ENCODE results near the gene CRTC1. TPM values are rescaled to one million over a fixed set of nuclear protein-coding genes. Genes with fewer than 3 reads are reported as not detected.

The CRTC1 gene
- total and polyA plus RNA-seq, 9 donors = 4.3 to 18.7 (median 14.7) TPM

- Histone ChIP-seq H3K9me3 (replicated peaks; ENCODE audit: control insufficient read depth, low read depth, low read length) (no peaks in the 10 kb centered on the region), H3K4me1 (ENCODE audit: control insufficient read depth, insufficient read depth, low read length) (peaks cover 41% of the 10 kb centered on the region), H3K27ac (ENCODE audit: low read length) (no peak overlapping the region), H3K36me3 (ENCODE audit: control insufficient read depth, insufficient read depth, low read length) (peaks cover 17% of the 10 kb centered on the region), H3K27me3 (ENCODE audit: control insufficient read depth, insufficient read depth, low read length) (no peaks in the 10 kb centered on the region), H3K4me3 (ENCODE audit: low read length) (no peak overlapping the region)
- no peak for DNase-seq
- 87% methylated on average over 22 of the region's 22 CpGs for WGBS (ENCODE audit: insufficient coverage)
These were observed 76.5 kb downstream of the CRTC1 start for GRCh38 chr19:18759995-18760426.

- H3K27ac ChIP-seq (ENCODE audit: low read length) = no peak overlapping the region
- H3K36me3 ChIP-seq (ENCODE audit: control insufficient read depth, insufficient read depth, low read length) = peaks cover 17% of the 10 kb centered on the region
- H3K4me1 ChIP-seq (ENCODE audit: control insufficient read depth, insufficient read depth, low read length) = peaks cover 41% of the 10 kb centered on the region
- whole genome bisulfite sequencing (ENCODE audit: insufficient coverage) = 70% methylated on average over 21 of the region's 27 CpGs
- no peaks in the 10 kb centered on the region for H3K27me3 ChIP-seq (ENCODE audit: control insufficient read depth, insufficient read depth, low read length)
- H3K4me3 ChIP-seq (ENCODE audit: low read length) = no peak overlapping the region
- H3K9me3 ChIP-seq (replicated peaks; ENCODE audit: control insufficient read depth, low read depth, low read length) = no peaks in the 10 kb centered on the region
- no peak for DNase-seq
These were observed 77.2 kb downstream of the CRTC1 start for GRCh38 chr19:18760440-18761383.

GRCh38 chr19:18761531-18762110 lies 78.1 kb downstream of the CRTC1 start:
- H3K4me1 ChIP-seq (ENCODE audit: control insufficient read depth, insufficient read depth, low read length) = peaks cover 41% of the 10 kb centered on the region
- H3K36me3 ChIP-seq (ENCODE audit: control insufficient read depth, insufficient read depth, low read length) = peaks cover 11% of the 10 kb centered on the region
- WGBS (ENCODE audit: insufficient coverage) = 73% methylated on average over 15 of the region's 16 CpGs
- H3K4me3 ChIP-seq (ENCODE audit: low read length) = no peak overlapping the region
- no peaks in the 10 kb centered on the region for H3K9me3 ChIP-seq (replicated peaks; ENCODE audit: control insufficient read depth, low read depth, low read length)
- H3K27me3 ChIP-seq (ENCODE audit: control insufficient read depth, insufficient read depth, low read length) = no peaks in the 10 kb centered on the region
- H3K27ac ChIP-seq (ENCODE audit: low read length) = peak overlapping the region; percentile 74
- DNase-seq = no peak

GRCh38 chr19:18762125-18763023 lies 78.9 kb downstream of the CRTC1 start:
- 26% methylated on average over 27 of the region's 35 CpGs for WGBS (ENCODE audit: insufficient coverage)
- Histone ChIP-seq H3K27ac (ENCODE audit: low read length) (peak overlapping the region; percentile 74), H3K4me3 (ENCODE audit: low read length) (no peak overlapping the region), H3K36me3 (ENCODE audit: control insufficient read depth, insufficient read depth, low read length) (peaks cover 7% of the 10 kb centered on the region), H3K27me3 (ENCODE audit: control insufficient read depth, insufficient read depth, low read length) (no peaks in the 10 kb centered on the region), H3K4me1 (ENCODE audit: control insufficient read depth, insufficient read depth, low read length) (peaks cover 44% of the 10 kb centered on the region), H3K9me3 (replicated peaks; ENCODE audit: control insufficient read depth, low read depth, low read length) (no peaks in the 10 kb centered on the region)
- peak; percentile 88 for DNase-seq

- H3K27me3 ChIP-seq (ENCODE audit: control insufficient read depth, insufficient read depth, low read length) = no peaks in the 10 kb centered on the region
- no peak overlapping the region for H3K4me3 ChIP-seq (ENCODE audit: low read length)
- no peaks in the 10 kb centered on the region for H3K9me3 ChIP-seq (replicated peaks; ENCODE audit: control insufficient read depth, low read depth, low read length)
- no peak for DNase-seq
- WGBS (ENCODE audit: insufficient coverage) = 74% methylated on average over 37 of the region's 41 CpGs
- H3K36me3 ChIP-seq (ENCODE audit: control insufficient read depth, insufficient read depth, low read length) = peaks cover 7% of the 10 kb centered on the region
- peaks cover 59% of the 10 kb centered on the region for H3K4me1 ChIP-seq (ENCODE audit: control insufficient read depth, insufficient read depth, low read length)
- no peak overlapping the region for H3K27ac ChIP-seq (ENCODE audit: low read length)
These were observed 80.5 kb downstream of the CRTC1 start for GRCh38 chr19:18763674-18764590.

- Histone ChIP-seq H3K4me3 (ENCODE audit: low read length) (no peak overlapping the region), H3K4me1 (ENCODE audit: control insufficient read depth, insufficient read depth, low read length) (peaks cover 66% of the 10 kb centered on the region), H3K27ac (ENCODE audit: low read length) (no peak overlapping the region), H3K36me3 (ENCODE audit: control insufficient read depth, insufficient read depth, low read length) (peaks cover 4% of the 10 kb centered on the region), H3K9me3 (replicated peaks; ENCODE audit: control insufficient read depth, low read depth, low read length) (no peaks in the 10 kb centered on the region), H3K27me3 (ENCODE audit: control insufficient read depth, insufficient read depth, low read length) (no peaks in the 10 kb centered on the region)
- 75% methylated on average over 4 of the region's 4 CpGs for WGBS (ENCODE audit: insufficient coverage)
- DNase-seq = no peak
These were observed 81.1 kb downstream of the CRTC1 start for GRCh38 chr19:18764591-18765051.

- WGBS (ENCODE audit: insufficient coverage) = no CpG with 5 or more reads among the region's 8 CpGs
- peaks cover 4% of the 10 kb centered on the region for H3K36me3 ChIP-seq (ENCODE audit: control insufficient read depth, insufficient read depth, low read length)
- H3K9me3 ChIP-seq (replicated peaks; ENCODE audit: control insufficient read depth, low read depth, low read length) = no peaks in the 10 kb centered on the region
- no peak overlapping the region for H3K4me3 ChIP-seq (ENCODE audit: low read length)
- no peak for DNase-seq
- no peak overlapping the region for H3K27ac ChIP-seq (ENCODE audit: low read length)
- no peaks in the 10 kb centered on the region for H3K27me3 ChIP-seq (ENCODE audit: control insufficient read depth, insufficient read depth, low read length)
- peaks cover 67% of the 10 kb centered on the region for H3K4me1 ChIP-seq (ENCODE audit: control insufficient read depth, insufficient read depth, low read length)
These were observed 81.7 kb downstream of the CRTC1 start for GRCh38 chr19:18765224-18765623.

GRCh38 chr19:18768046-18768771 lies 84.7 kb downstream of the CRTC1 start:
- H3K36me3 ChIP-seq (ENCODE audit: control insufficient read depth, insufficient read depth, low read length) = peaks cover 6% of the 10 kb centered on the region

More at GRCh38 chr19:18768046-18768771, 84.7 kb downstream of the CRTC1 start:
- no peak overlapping the region for H3K4me3 ChIP-seq (ENCODE audit: low read length)
- H3K27ac ChIP-seq (ENCODE audit: low read length) = peak overlapping the region; percentile 55
- H3K4me1 ChIP-seq (ENCODE audit: control insufficient read depth, insufficient read depth, low read length) = peaks cover 43% of the 10 kb centered on the region
- H3K27me3 ChIP-seq (ENCODE audit: control insufficient read depth, insufficient read depth, low read length) = no peaks in the 10 kb centered on the region
- no peak for DNase-seq
- WGBS (ENCODE audit: insufficient coverage) = 49% methylated on average over 19 of the region's 30 CpGs
- no peaks in the 10 kb centered on the region for H3K9me3 ChIP-seq (replicated peaks; ENCODE audit: control insufficient read depth, low read depth, low read length)
